Hepatocyte (in vitro differentiated cells): ENCODE results near the gene GALNTL6. TPM values are rescaled to one million over a fixed set of nuclear protein-coding genes. Genes with fewer than 3 reads are reported as not detected.

ENCODE experiments used
- DNase-seq: peaks from one replicate; pipeline ENCODE4 v3.0.0-alpha.2; 2016; ENCODE audit warnings: low spot score
- H2AFZ ChIP-seq: fragments of 200-600 bp; sonication (generic); 2 replicates; pipeline ENCODE4 v1.6.0; 2016; ENCODE audit warnings: antibody characterized with exemption, mild to moderate bottlenecking
- H3K27ac ChIP-seq: fragments of 200-600 bp; sonication (generic); 2 replicates; pipeline ENCODE4 v1.5.1; 2016; ENCODE audit warnings: mild to moderate bottlenecking
- H3K27me3 ChIP-seq: fragments of 200-600 bp; sonication (generic); 2 replicates; pipeline ENCODE4 v1.6.1; 2016
- H3K36me3 ChIP-seq: fragments of 200-600 bp; sonication (generic); replicated peaks from 2 replicates; pipeline ENCODE4 v1.5.1; 2016; ENCODE audit warnings: low read depth; ENCODE audit not compliant: insufficient read depth
- H3K4me1 ChIP-seq: fragments of 200-600 bp; sonication (generic); 2 replicates; pipeline ENCODE4 v1.5.1; 2016; ENCODE audit warnings: mild to moderate bottlenecking, moderate library complexity; ENCODE audit not compliant: insufficient read depth
- H3K4me2 ChIP-seq: fragments of 200-600 bp; sonication (generic); 2 replicates; pipeline ENCODE4 v1.6.0; 2016
- H3K4me3 ChIP-seq: fragments of 200-600 bp; sonication (generic); 2 replicates; pipeline ENCODE4 v1.5.1; 2016; ENCODE audit warnings: mild to moderate bottlenecking
- H3K79me2 ChIP-seq: fragments of 200-600 bp; sonication (generic); 2 replicates; pipeline ENCODE4 v1.6.0; 2017; ENCODE audit warnings: mild to moderate bottlenecking
- H3K9me2 ChIP-seq: fragments of 200-600 bp; sonication (generic); replicated peaks from 2 replicates; pipeline ENCODE4 v1.6.0; 2017; ENCODE audit warnings: mild to moderate bottlenecking; ENCODE audit not compliant: insufficient read depth
- H3K9me3 ChIP-seq: fragments of 200-600 bp; sonication (generic); 2 replicates; pipeline ENCODE4 v1.5.1; 2016; ENCODE audit warnings: low read depth, mild to moderate bottlenecking
- H4K20me1 ChIP-seq: fragments of 200-600 bp; sonication (generic); 2 replicates; pipeline ENCODE4 v1.6.0; 2016; ENCODE audit warnings: mild to moderate bottlenecking; ENCODE audit not compliant: insufficient read depth, poor library complexity, severe bottlenecking
- CTCF ChIP-seq: fragments of 200-600 bp; sonication (generic); IDR thresholded peaks from 2 replicates; pipeline ENCODE4 v1.5.1; 2016; ENCODE audit warnings: antibody characterized with exemption, mild to moderate bottlenecking; ENCODE audit not compliant: poor library complexity
- EZH2 ChIP-seq: fragments of 200-600 bp; sonication (generic); IDR thresholded peaks from 2 replicates; pipeline ENCODE4 v1.6.1; 2016; ENCODE audit warnings: antibody characterized with exemption, mild to moderate bottlenecking, borderline replicate concordance
- EZH2phosphoT487 ChIP-seq: fragments of 200-600 bp; sonication (generic); IDR thresholded peaks from one replicate; pipeline ENCODE4 v1.6.1; 2018; ENCODE audit warnings: antibody characterized with exemption, mild to moderate bottlenecking, low read depth, moderate library complexity; ENCODE audit not compliant: unreplicated experiment, severe bottlenecking
- WGBS: methylation state at CpG from one replicate; pipeline ENCODE4 v1.1.6; 2016; ENCODE audit warnings: low lambda C conversion rate; ENCODE audit errors: missing lambda C conversion rate; 5-methylcytosine and 5-hydroxymethylcytosine counted together
- polyA plus RNA-seq: library from polyadenylated mRNA; unstranded; fragments of >200 nt; fragmentation: Nextera tagmentation; extraction: Ambion mirVana; gene quantifications from 2 replicates; pipeline ENCODE4 v1.2.1, GENCODE V29; 2016
- total RNA-seq: library from RNA; depleted of rRNA; stranded (reverse); fragments of >200 nt; gene quantifications from 2 replicates; pipeline ENCODE4 v1.2.3, GENCODE V29; 2014

Gene GALNTL6
- total and polyA plus RNA-seq, 2 experiments from 2014 or later, result 0.53 to 0.74 TPM

- no peak for DNase-seq
- H2AFZ ChIP-seq, result no peak overlapping the region
- H3K9me3 ChIP-seq, result no peaks in the 10 kb centered on the region
- no peaks in the 10 kb centered on the region for H4K20me1 ChIP-seq
- no peaks in the 10 kb centered on the region for H3K36me3 ChIP-seq
- H3K9me2 ChIP-seq, result no peaks in the 10 kb centered on the region
- H3K27me3 ChIP-seq, result no peaks in the 10 kb centered on the region
- no peak for TF ChIP-seq CTCF
- TF ChIP-seq EZH2, result no peak
- no peak for TF ChIP-seq EZH2phosphoT487
- no peak overlapping the region for H3K4me2 ChIP-seq
- no peaks in the 10 kb centered on the region for H3K79me2 ChIP-seq
- H3K27ac ChIP-seq, result no peak overlapping the region
- no peaks in the 10 kb centered on the region for H3K4me1 ChIP-seq
- H3K4me3 ChIP-seq, result no peak overlapping the region
Measured at GRCh38 chr4:172674811-172675210, 861.6 kb downstream of the GALNTL6 start.

- H2AFZ ChIP-seq, result no peak overlapping the region
- no peaks in the 10 kb centered on the region for H3K9me3 ChIP-seq
- H3K36me3 ChIP-seq, result no peaks in the 10 kb centered on the region
- H3K79me2 ChIP-seq, result no peaks in the 10 kb centered on the region
- WGBS, result 95% methylated on average over 1 of the region's 1 CpG
- no peak overlapping the region for H3K4me3 ChIP-seq
- TF ChIP-seq EZH2 (no peak), EZH2phosphoT487 (no peak), CTCF (no peak)
- H3K4me1 ChIP-seq, result no peaks in the 10 kb centered on the region
- H4K20me1 ChIP-seq, result no peaks in the 10 kb centered on the region
- DNase-seq, result no peak
- H3K4me2 ChIP-seq, result no peak overlapping the region
- H3K27me3 ChIP-seq, result no peaks in the 10 kb centered on the region
- H3K27ac ChIP-seq, result no peak overlapping the region
- H3K9me2 ChIP-seq, result no peaks in the 10 kb centered on the region
Measured at GRCh38 chr4:172675232-172675631, 862.0 kb downstream of the GALNTL6 start.

GRCh38 chr4:172680691-172681090 lies 867.5 kb downstream of the GALNTL6 start:
- H3K9me3 ChIP-seq, result no peaks in the 10 kb centered on the region
- H2AFZ ChIP-seq, result no peak overlapping the region
- H3K27me3 ChIP-seq, result no peaks in the 10 kb centered on the region
- no peaks in the 10 kb centered on the region for H3K79me2 ChIP-seq
- no peak overlapping the region for H3K4me3 ChIP-seq
- TF ChIP-seq EZH2phosphoT487, result no peak
- TF ChIP-seq CTCF, result no peak
- no peak for TF ChIP-seq EZH2
- H3K4me1 ChIP-seq, result no peaks in the 10 kb centered on the region
- H3K4me2 ChIP-seq, result no peak overlapping the region
- no peak overlapping the region for H3K27ac ChIP-seq
- no peak for DNase-seq
- H4K20me1 ChIP-seq, result no peaks in the 10 kb centered on the region
- H3K9me2 ChIP-seq, result no peaks in the 10 kb centered on the region
- H3K36me3 ChIP-seq, result no peaks in the 10 kb centered on the region

GRCh38 chr4:172683021-172683420 lies 869.8 kb downstream of the GALNTL6 start:
- no peaks in the 10 kb centered on the region for H3K79me2 ChIP-seq
- no peak overlapping the region for H2AFZ ChIP-seq
- H3K4me3 ChIP-seq, result no peak overlapping the region
- no peaks in the 10 kb centered on the region for H3K9me3 ChIP-seq
- no peak overlapping the region for H3K27ac ChIP-seq
- no peaks in the 10 kb centered on the region for H3K4me1 ChIP-seq
- no peaks in the 10 kb centered on the region for H4K20me1 ChIP-seq
- WGBS, result 84% methylated on average over 3 of the region's 3 CpGs
- no peaks in the 10 kb centered on the region for H3K9me2 ChIP-seq
- no peak for DNase-seq
- TF ChIP-seq CTCF, result no peak
- no peak overlapping the region for H3K4me2 ChIP-seq
- no peaks in the 10 kb centered on the region for H3K27me3 ChIP-seq
- no peaks in the 10 kb centered on the region for H3K36me3 ChIP-seq
